COLO668 (cell line): Measurements from ENCODE around the gene MPZ.
"Not testable (repeated sequence)": the region's sequence is repeated elsewhere in the genome, so short reads cannot be mapped to it uniquely, and the experiment has no call there.

Source experiments
- DNase-seq: peaks from one replicate; lab custom pipeline; 2025; ENCODE audit not compliant: unreplicated experiment; lab: John Stamatoyannopoulos, UW

Gene MPZ

GRCh38 chr1:161309868-161310267 lies at the start of gene MPZ:
MPZ (minus strand) TSS chr1:161309968; CDS start chr1:161309905, 63 bp downstream.
- no peak for DNase-seq

- no peak for DNase-seq
These were observed 49.5 kb upstream of the MPZ start for GRCh38 chr1:161359291-161359690.

GRCh38 chr1:161357073-161357472 lies 47.3 kb upstream of the MPZ start:
- DNase-seq, result no peak

- DNase-seq, result no peak
These were observed 41.7 kb upstream of the MPZ start for GRCh38 chr1:161351482-161351881.

GRCh38 chr1:161350671-161351070 lies 40.9 kb upstream of the MPZ start:
- DNase-seq, result no peak

GRCh38 chr1:161342821-161343220 lies 33.1 kb upstream of the MPZ start:
- DNase-seq, result no peak

- DNase-seq, result no peak
These were observed 32.4 kb upstream of the MPZ start for GRCh38 chr1:161342177-161342576.

- no peak for DNase-seq
These were observed 26.0 kb upstream of the MPZ start for GRCh38 chr1:161335796-161336195.

GRCh38 chr1:161333166-161333565 lies 23.4 kb upstream of the MPZ start:
- no peak for DNase-seq

GRCh38 chr1:161330346-161330745 lies 20.6 kb upstream of the MPZ start:
- DNase-seq, result no peak

GRCh38 chr1:161324020-161324419 lies 14.3 kb upstream of the MPZ start:
- DNase-seq, result no peak

GRCh38 chr1:161315841-161316674 lies 6.3 kb upstream of the MPZ start:
- DNase-seq, result not testable (repeated sequence)

GRCh38 chr1:161314201-161314981 lies 4.6 kb upstream of the MPZ start, which contains the start of gene SDHC:
SDHC (plus strand) TSS chr1:161314381; CDS start chr1:161314406, 25 bp downstream.
- peak; percentile 90 for DNase-seq

- DNase-seq, result no peak
These were observed 3.9 kb upstream of the MPZ start for GRCh38 chr1:161313554-161314200.

- no peak for DNase-seq
These were observed 1.9 kb upstream of the MPZ start for GRCh38 chr1:161311595-161312181.

GRCh38 chr1:161307892-161308638 lies 1.7 kb downstream of the MPZ start:
- no peak for DNase-seq

GRCh38 chr1:161307230-161307768 lies 2.5 kb downstream of the MPZ start:
- no peak for DNase-seq

GRCh38 chr1:161305867-161306519 lies 3.8 kb downstream of the MPZ start:
- peak; percentile 75 for DNase-seq
